KOPT-K1 (cell line): Measurements from ENCODE around the gene HDGFL2.
A peak's percentile ranks its signal among the peaks of the same experiment; 100 is the strongest.

ENCODE experiments used
- H3K27ac ChIP-seq: fragments of 200-600 bp; sonication (generic); 2 replicates; pipeline ENCODE4 v1.5.1; 2016; ENCODE audit warnings: antibody characterized with exemption, mild to moderate bottlenecking, low read depth, low read length; ENCODE audit not compliant: poor library complexity, severe bottlenecking
- H3K36me3 ChIP-seq: fragments of 200-600 bp; sonication (generic); 2 replicates; pipeline ENCODE4 v1.5.1; 2017; ENCODE audit warnings: antibody characterized with exemption, mild to moderate bottlenecking, low read length, moderate library complexity; ENCODE audit not compliant: insufficient read depth
- H3K9me3 ChIP-seq: fragments of 200-600 bp; sonication (generic); 2 replicates; pipeline ENCODE4 v1.5.1; 2017; ENCODE audit warnings: antibody characterized with exemption, low read length, mild to moderate bottlenecking; ENCODE audit not compliant: insufficient read depth, poor library complexity, severe bottlenecking

Gene HDGFL2

DNA sequence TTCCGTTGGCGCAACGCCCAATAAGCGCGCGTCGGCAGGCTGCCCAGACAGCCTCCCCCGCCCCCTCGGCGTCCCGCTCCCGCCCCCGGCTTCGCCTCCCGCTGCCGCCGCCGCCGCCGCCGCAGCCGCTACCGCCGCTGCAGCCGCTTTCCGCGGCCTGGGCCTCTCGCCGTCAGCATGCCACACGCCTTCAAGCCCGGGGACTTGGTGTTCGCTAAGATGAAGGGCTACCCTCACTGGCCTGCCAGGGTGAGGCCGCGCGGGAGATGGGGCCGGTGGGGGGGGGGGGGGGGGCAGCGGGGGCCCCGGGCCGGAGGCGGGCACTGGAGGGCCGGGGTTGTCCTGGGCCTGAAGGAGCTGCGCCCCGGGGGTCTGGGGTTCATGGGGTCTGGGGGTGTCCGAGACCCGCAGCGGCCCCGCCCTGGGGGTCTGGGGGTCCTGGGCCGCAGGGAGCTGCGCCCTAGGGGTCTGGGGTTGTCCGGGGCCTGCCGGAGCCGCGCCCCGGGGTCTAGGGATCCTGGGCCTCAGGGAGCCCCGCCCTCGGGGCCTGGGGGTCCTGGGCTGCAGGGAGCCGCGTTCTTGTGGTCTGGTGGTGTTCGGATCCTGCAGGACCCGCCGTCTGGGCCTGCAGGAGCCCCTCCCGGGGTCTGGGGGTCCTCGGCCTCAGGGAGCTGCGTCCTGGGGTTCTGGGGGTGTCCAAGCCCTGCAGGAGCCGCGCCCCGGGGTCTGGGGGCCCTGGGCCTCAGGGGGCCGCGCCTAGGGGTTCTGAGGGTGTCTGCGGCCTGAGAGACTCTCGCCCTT, at the start of gene HDGFL2:
HDGFL2 (plus strand) TSS at position 124 of the 801 bp plus-strand sequence; CDS start at position 178, 54 bp downstream.
- Histone ChIP-seq H3K36me3 (peaks cover 23% of the 10 kb centered on the region), H3K9me3 (no peaks in the 10 kb centered on the region), H3K27ac (peak within 1 kb of the TSS; percentile 64)

GRCh38 chr19:4423416-4424126, 48.5 kb upstream of the HDGFL2 start:
- no peaks in the 10 kb centered on the region for H3K9me3 ChIP-seq
- peaks cover 96% of the 10 kb centered on the region for H3K36me3 ChIP-seq
- no peak overlapping the region for H3K27ac ChIP-seq

DNA sequence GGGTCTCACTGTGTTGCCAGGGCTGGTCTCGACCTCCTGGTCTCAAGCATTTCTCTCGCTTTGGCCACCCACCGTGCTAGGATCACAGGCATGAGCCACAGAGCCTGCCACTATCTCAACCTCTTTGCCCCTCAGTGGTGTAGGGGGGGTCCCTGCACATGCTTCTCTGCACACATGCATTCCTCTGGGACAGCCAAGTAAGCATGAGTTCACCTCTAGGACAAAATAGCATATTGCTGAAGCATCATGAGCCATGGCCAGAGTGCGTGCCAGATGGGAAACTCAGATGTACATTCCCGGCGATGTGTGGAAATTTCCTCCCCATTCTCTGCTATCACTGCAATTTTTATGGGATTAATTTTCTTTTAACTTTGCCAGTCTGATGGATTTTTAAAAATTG, 46.6 kb upstream of the HDGFL2 start:
- Histone ChIP-seq H3K9me3 (no peaks in the 10 kb centered on the region), H3K36me3 (peaks cover 96% of the 10 kb centered on the region), H3K27ac (no peak overlapping the region)

DNA sequence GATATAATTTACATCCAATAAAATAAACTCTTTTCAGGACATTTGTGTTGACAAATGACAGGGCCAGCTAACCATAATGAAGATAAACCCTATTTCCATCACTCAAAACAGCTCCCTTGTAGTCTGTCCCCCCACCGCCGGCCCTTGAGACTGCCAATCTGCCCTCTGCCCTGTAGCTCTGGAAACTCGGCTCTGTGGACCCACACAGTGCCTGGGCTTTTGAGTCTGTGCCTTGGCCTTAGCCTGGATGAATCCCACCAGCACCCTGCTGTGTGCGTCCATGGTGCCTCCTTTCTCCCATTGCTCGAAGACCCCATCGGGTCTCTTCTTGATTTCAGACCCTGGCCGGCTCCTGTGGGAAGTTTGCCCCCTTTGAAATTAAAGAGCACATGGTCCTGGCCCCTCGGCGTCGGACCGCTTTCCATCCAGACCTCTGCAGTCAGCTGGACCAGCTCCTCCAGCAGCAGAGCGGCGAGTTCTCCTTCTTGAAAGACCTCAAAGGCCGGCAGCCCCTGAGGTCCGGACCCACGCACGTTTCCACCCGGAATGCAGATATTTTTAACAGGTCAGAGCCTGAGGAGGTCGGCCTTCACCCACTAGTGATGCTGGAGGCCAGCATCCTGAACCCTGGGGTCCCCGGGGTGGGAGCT, 43.6 kb upstream of the HDGFL2 start:
- Histone ChIP-seq H3K27ac (no peak overlapping the region), H3K9me3 (no peaks in the 10 kb centered on the region), H3K36me3 (peaks cover 96% of the 10 kb centered on the region)

DNA sequence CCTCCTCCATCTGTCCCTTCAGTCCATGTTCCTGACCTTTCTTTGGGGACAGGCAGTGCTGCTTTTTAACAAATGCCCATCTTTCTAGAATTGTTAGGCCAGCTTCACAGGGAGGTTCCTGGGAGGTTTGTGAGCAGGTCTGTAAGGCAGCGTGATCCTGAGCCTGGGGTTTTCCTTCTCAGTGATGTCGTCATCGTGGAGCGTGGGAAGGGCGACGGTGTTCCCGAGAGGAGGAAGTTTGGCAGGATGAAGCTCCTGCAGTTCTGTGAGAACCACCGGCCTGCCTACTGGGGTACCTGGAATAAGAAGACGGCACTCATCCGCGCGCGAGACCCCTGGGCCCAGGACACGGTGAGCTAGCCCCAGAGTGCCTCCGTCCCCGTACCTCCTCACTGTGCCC, 42.8 kb upstream of the HDGFL2 start:
- Histone ChIP-seq H3K36me3 (peaks cover 96% of the 10 kb centered on the region), H3K27ac (no peak overlapping the region), H3K9me3 (no peaks in the 10 kb centered on the region)

GRCh38 chr19:4429771-4430171, 42.3 kb upstream of the HDGFL2 start:
- no peak overlapping the region for H3K27ac ChIP-seq
- H3K9me3 ChIP-seq, result no peaks in the 10 kb centered on the region
- peaks cover 96% of the 10 kb centered on the region for H3K36me3 ChIP-seq

DNA sequence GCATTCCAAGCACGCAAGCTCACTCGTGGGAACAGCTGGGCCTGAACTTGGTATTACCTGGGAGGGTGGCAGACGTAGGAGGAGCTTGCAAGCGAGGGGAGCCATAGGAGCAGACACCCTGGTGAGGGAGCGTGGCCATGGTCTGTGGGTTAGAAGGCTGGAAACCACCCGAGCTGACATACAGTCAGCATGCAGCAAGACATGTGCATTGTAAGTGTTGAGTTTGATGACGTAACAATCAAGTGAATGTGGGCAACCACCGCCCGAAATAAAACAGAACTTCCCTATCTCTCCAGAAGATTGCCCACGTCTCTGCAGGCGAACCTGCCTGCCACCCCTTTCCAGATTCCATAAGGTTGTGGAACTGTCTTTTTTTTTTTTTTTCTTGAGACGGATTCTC, 41.3 kb upstream of the HDGFL2 start:
- Histone ChIP-seq H3K9me3 (no peaks in the 10 kb centered on the region), H3K27ac (no peak overlapping the region), H3K36me3 (peaks cover 96% of the 10 kb centered on the region)

GRCh38 chr19:4431296-4431695, 40.8 kb upstream of the HDGFL2 start:
- H3K27ac ChIP-seq, result no peak overlapping the region
- H3K9me3 ChIP-seq, result no peaks in the 10 kb centered on the region
- H3K36me3 ChIP-seq, result peaks cover 96% of the 10 kb centered on the region

DNA sequence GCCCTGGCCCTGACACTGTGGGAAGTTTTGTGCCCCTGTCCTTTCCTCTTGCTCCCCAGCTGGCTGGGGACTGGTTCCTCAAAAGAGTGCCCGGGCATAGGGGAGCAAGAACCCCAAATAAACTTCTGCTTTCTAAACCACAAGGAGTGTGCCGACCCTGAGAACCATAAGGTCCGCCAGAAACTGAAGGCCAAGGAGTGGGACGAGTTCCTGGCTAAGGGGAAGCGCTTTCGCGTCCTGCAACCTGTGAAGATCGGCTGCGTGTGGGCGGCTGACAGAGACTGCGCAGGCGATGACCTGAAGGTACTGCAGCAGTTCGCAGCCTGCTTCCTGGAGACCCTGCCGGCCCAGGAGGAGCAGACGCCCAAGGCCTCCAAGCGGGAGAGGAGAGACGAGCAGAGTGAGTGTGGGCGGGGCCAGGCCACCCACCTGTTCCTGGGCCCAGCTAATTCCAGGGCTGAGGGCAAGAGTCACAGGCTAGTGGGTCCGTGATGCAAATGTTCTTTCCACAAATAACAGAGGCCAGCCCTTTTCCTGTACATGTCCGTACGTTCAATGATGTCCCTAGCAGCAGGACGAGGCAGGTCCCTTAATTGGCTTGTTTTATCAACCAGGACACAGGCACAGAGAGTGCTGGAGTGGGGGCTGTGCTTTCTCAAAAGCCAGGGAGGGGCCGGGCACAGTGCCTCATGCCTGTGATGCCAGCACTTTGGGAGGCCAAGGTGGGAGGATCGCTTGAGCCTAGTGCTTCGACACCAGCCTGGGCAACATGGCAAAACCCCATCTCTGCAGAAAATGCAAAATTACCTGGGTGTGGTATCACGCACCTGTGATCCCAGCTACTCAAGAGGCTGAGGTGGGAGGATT, 40.1 kb upstream of the HDGFL2 start:
- no peaks in the 10 kb centered on the region for H3K9me3 ChIP-seq
- H3K27ac ChIP-seq, result no peak overlapping the region
- H3K36me3 ChIP-seq, result peaks cover 96% of the 10 kb centered on the region

DNA sequence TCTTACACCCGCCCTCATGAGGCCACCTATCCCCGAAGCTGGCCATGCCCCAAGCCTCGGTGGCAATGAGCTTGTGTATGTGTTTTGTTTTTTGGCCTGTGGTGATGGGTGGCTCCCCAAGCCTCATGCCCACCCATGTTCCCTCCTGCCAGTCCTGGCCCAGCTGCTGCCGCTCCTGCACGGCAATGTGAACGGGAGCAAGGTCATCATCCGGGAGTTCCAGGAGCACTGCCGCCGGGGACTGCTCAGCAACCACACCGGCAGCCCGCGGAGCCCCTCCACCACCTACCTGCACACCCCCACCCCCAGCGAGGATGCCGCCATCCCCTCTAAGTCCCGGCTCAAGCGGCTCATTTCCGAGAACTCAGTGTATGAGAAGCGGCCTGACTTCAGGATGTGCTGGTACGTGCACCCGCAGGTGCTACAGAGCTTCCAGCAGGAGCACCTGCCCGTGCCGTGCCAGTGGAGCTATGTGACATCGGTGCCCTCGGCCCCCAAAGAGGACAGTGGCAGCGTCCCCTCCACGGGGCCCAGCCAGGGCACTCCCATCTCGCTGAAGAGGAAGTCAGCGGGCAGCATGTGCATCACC, 39.1 kb upstream of the HDGFL2 start:
- no peak overlapping the region for H3K27ac ChIP-seq
- peaks cover 99% of the 10 kb centered on the region for H3K36me3 ChIP-seq
- no peaks in the 10 kb centered on the region for H3K9me3 ChIP-seq

- peaks cover 99% of the 10 kb centered on the region for H3K36me3 ChIP-seq
- H3K27ac ChIP-seq, result no peak overlapping the region
- H3K9me3 ChIP-seq, result no peaks in the 10 kb centered on the region
Measured at GRCh38 chr19:4434391-4434790, 37.7 kb upstream of the HDGFL2 start.

DNA sequence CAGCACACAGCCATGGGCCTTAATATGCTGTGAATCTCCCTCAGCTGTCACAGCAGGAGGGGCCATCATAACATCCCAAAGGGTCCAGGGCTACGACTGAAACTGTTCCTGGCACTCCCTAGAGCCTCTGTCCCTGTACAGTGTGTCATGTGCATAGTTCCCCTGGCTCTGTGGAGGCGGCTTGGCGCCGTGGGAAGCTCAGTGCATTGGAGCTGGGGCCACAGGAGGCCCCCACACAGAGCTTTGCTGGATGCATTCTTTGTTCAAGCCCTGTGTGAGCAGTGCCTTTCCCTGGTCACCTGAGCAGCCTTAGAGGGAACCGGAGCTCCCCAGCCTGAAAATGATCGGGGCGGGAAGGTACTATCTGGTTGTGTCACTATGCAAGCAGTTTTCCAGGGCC, 35.9 kb upstream of the HDGFL2 start:
- no peaks in the 10 kb centered on the region for H3K9me3 ChIP-seq
- H3K27ac ChIP-seq, result no peak overlapping the region
- H3K36me3 ChIP-seq, result peaks cover 97% of the 10 kb centered on the region

DNA sequence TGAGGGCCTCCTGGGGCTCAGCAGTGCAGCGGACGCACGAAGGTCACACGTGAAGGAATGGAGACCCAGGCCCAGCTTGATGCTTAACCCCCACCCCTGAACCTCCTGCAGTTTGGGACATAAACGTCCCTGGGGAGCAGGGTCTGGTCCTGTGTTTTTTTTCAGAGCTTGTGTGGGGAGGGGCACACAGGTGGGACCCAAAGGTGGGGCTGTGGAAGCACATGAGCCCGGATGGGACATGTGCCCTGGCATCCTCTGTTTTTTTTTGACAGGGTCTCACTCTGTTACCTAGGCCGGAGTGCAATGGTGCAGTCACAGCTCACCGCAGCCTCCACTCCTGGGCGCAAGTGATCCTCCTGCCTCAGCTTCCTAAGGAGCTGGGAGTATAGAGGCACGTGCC, 35.0 kb upstream of the HDGFL2 start:
- Histone ChIP-seq H3K36me3 (peaks cover 93% of the 10 kb centered on the region), H3K9me3 (no peaks in the 10 kb centered on the region), H3K27ac (no peak overlapping the region)

DNA sequence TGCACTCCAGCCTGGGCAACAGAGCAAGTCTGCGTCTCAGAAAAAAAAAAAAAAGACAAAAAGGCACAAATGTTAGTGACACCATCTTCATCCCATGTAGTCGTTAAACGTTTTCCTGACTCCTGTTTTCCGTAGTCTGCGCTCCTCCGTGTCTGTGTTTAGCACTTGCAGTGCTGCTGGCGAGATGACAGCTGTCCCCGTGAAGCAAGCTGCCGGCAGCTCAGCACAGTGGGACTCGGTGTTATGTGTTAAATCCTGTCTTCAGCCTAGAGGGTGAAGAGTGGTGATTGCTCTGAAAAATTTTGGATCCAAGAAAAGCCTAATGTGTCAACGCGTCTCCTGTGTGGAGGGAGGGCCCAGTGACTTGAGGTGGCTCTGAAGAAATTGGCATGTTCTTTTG, 32.9 kb upstream of the HDGFL2 start:
- H3K27ac ChIP-seq, result no peak overlapping the region
- no peaks in the 10 kb centered on the region for H3K9me3 ChIP-seq
- H3K36me3 ChIP-seq, result peaks cover 92% of the 10 kb centered on the region
